ENCODE results near the gene MTHFD1L. TPM values are rescaled to one million over a fixed set of nuclear protein-coding genes. Genes with fewer than 3 reads are reported as not detected.

Gene MTHFD1L
- total RNA-seq, 1 donor from 2014 or later = 107 TPM

- Histone ChIP-seq H3K9me3 (ENCODE audit: insufficient read depth, low read depth, low read length) (no peaks in the 10 kb centered on the region), H3K27me3 (ENCODE audit: insufficient read depth, low read length) (no peaks in the 10 kb centered on the region), H3K4me2 (ENCODE audit: low read length) (peak overlapping the region; percentile 22), H3K4me1 (ENCODE audit: insufficient read depth, low read length) (peaks cover 35% of the 10 kb centered on the region), H4K20me1 (ENCODE audit: insufficient read depth, low read length) (no peaks in the 10 kb centered on the region), H3K36me3 (ENCODE audit: insufficient read depth, low read length) (no peaks in the 10 kb centered on the region), H3K9ac (ENCODE audit: low read length) (no peak overlapping the region), H3K27ac (ENCODE audit: low read depth, low read length) (no peak overlapping the region), H3K79me2 (ENCODE audit: insufficient read depth, low read length) (no peaks in the 10 kb centered on the region), H2AFZ (ENCODE audit: low read depth, low read length) (no peak overlapping the region), H3K4me3 (ENCODE audit: insufficient read depth, low read depth, low read length) (no peak overlapping the region)
- no peak overlapping the region for H3K4me3 Mint-ChIP-seq (ENCODE audit: unreplicated experiment)
- H3K36me3 Mint-ChIP-seq (ENCODE audit: low read depth, unreplicated experiment) = peaks cover 23% of the 10 kb centered on the region
- DNase-seq (ENCODE audit: low read depth) = no peak
- no peaks in the 10 kb centered on the region for H3K27me3 Mint-ChIP-seq (ENCODE audit: low read depth, unreplicated experiment)
- H3K4me1 Mint-ChIP-seq (ENCODE audit: low read depth, unreplicated experiment) = peaks cover 26% of the 10 kb centered on the region
- no peaks in the 10 kb centered on the region for H3K9me3 Mint-ChIP-seq (ENCODE audit: unreplicated experiment)
- H3K27ac Mint-ChIP-seq (ENCODE audit: unreplicated experiment) = peak overlapping the region; percentile 3
- FAIRE-seq = no peak
- no peak for TF ChIP-seq EZH2 (IDR thresholded peaks at IDR 0.05; ENCODE audit: insufficient read depth, low read length)
- TF ChIP-seq, protein P1, sequence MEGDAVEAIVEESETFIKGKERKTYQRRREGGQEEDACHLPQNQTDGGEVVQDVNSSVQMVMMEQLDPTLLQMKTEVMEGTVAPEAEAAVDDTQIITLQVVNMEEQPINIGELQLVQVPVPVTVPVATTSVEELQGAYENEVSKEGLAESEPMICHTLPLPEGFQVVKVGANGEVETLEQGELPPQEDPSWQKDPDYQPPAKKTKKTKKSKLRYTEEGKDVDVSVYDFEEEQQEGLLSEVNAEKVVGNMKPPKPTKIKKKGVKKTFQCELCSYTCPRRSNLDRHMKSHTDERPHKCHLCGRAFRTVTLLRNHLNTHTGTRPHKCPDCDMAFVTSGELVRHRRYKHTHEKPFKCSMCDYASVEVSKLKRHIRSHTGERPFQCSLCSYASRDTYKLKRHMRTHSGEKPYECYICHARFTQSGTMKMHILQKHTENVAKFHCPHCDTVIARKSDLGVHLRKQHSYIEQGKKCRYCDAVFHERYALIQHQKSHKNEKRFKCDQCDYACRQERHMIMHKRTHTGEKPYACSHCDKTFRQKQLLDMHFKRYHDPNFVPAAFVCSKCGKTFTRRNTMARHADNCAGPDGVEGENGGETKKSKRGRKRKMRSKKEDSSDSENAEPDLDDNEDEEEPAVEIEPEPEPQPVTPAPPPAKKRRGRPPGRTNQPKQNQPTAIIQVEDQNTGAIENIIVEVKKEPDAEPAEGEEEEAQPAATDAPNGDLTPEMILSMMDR (IDR thresholded peaks at IDR 0.05; ENCODE audit: insufficient read depth, low read depth, low read length) = no peak
These were observed 157.0 kb downstream of the MTHFD1L start for GRCh38 chr6:151022492-151022891.

DNA sequence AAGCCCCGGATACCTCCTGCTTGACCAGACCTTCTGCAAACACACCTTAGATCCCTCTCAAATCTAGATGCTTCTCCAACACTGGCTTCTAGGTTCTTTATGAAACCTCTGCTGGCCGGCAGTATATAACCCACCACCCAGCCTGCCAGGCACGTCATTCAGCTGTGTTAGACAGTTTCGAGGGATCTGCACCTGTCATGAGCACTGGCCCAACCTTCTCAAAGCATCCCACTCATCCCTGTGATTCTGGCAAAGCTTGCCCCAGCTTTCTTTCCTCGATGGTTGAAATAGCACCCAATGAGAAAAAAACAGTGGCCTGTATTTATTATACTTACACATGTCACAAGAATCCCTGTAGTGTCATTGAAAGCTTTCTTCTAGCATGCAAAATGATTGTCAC is 157.8 kb downstream of the MTHFD1L start:
- Histone ChIP-seq H2AFZ (ENCODE audit: low read depth, low read length) (no peak overlapping the region), H3K79me2 (ENCODE audit: insufficient read depth, low read length) (no peaks in the 10 kb centered on the region), H3K9ac (ENCODE audit: low read length) (no peak overlapping the region), H3K27ac (ENCODE audit: low read depth, low read length) (no peak overlapping the region), H3K27me3 (ENCODE audit: insufficient read depth, low read length) (no peaks in the 10 kb centered on the region), H3K36me3 (ENCODE audit: insufficient read depth, low read length) (no peaks in the 10 kb centered on the region), H3K4me2 (ENCODE audit: low read length) (no peak overlapping the region), H4K20me1 (ENCODE audit: insufficient read depth, low read length) (no peaks in the 10 kb centered on the region), H3K4me3 (ENCODE audit: insufficient read depth, low read depth, low read length) (no peak overlapping the region), H3K4me1 (ENCODE audit: insufficient read depth, low read length) (peaks cover 28% of the 10 kb centered on the region), H3K9me3 (ENCODE audit: insufficient read depth, low read depth, low read length) (peaks cover 4% of the 10 kb centered on the region)
- peaks cover 2% of the 10 kb centered on the region for H3K9me3 Mint-ChIP-seq (ENCODE audit: unreplicated experiment)
- DNase-seq (ENCODE audit: low read depth) (no peak), FAIRE-seq (no peak)
- H3K36me3 Mint-ChIP-seq (ENCODE audit: low read depth, unreplicated experiment) = peaks cover 31% of the 10 kb centered on the region
- H3K27ac Mint-ChIP-seq (ENCODE audit: unreplicated experiment) = no peak overlapping the region
- H3K4me1 Mint-ChIP-seq (ENCODE audit: low read depth, unreplicated experiment) = peaks cover 26% of the 10 kb centered on the region
- H3K27me3 Mint-ChIP-seq (ENCODE audit: low read depth, unreplicated experiment) = no peaks in the 10 kb centered on the region
- H3K4me3 Mint-ChIP-seq (ENCODE audit: unreplicated experiment) = no peak overlapping the region
- TF ChIP-seq, protein P1 (IDR thresholded peaks at IDR 0.05; ENCODE audit: insufficient read depth, low read depth, low read length) = no peak
- no peak for TF ChIP-seq EZH2 (IDR thresholded peaks at IDR 0.05; ENCODE audit: insufficient read depth, low read length)

- H3K27ac ChIP-seq (ENCODE audit: low read depth, low read length) = no peak overlapping the region
- peaks cover 3% of the 10 kb centered on the region for H3K9me3 Mint-ChIP-seq (ENCODE audit: unreplicated experiment)
- peaks cover 26% of the 10 kb centered on the region for H3K4me1 Mint-ChIP-seq (ENCODE audit: low read depth, unreplicated experiment)
- FAIRE-seq (no peak), DNase-seq (ENCODE audit: low read depth) (no peak)
- H2AFZ ChIP-seq (ENCODE audit: low read depth, low read length) = no peak overlapping the region
- H3K9ac ChIP-seq (ENCODE audit: low read length) = no peak overlapping the region
- no peak overlapping the region for H3K4me2 ChIP-seq (ENCODE audit: low read length)
- H3K27me3 Mint-ChIP-seq (ENCODE audit: low read depth, unreplicated experiment) = no peaks in the 10 kb centered on the region
- H3K4me3 Mint-ChIP-seq (ENCODE audit: unreplicated experiment) = no peak overlapping the region
- H4K20me1 ChIP-seq (ENCODE audit: insufficient read depth, low read length) = no peaks in the 10 kb centered on the region
- H3K4me3 ChIP-seq (ENCODE audit: insufficient read depth, low read depth, low read length) = no peak overlapping the region
- peaks cover 34% of the 10 kb centered on the region for H3K36me3 Mint-ChIP-seq (ENCODE audit: low read depth, unreplicated experiment)
- H3K79me2 ChIP-seq (ENCODE audit: insufficient read depth, low read length) = no peaks in the 10 kb centered on the region
- no peaks in the 10 kb centered on the region for H3K27me3 ChIP-seq (ENCODE audit: insufficient read depth, low read length)
- no peak for TF ChIP-seq EZH2 (IDR thresholded peaks at IDR 0.05; ENCODE audit: insufficient read depth, low read length)
- TF ChIP-seq, protein P1 (IDR thresholded peaks at IDR 0.05; ENCODE audit: insufficient read depth, low read depth, low read length) = no peak
- H3K27ac Mint-ChIP-seq (ENCODE audit: unreplicated experiment) = no peak overlapping the region
- no peaks in the 10 kb centered on the region for H3K36me3 ChIP-seq (ENCODE audit: insufficient read depth, low read length)
- H3K4me1 ChIP-seq (ENCODE audit: insufficient read depth, low read length) = peaks cover 20% of the 10 kb centered on the region
- H3K9me3 ChIP-seq (ENCODE audit: insufficient read depth, low read depth, low read length) = peaks cover 4% of the 10 kb centered on the region
These were observed 159.1 kb downstream of the MTHFD1L start for GRCh38 chr6:151024597-151024996.

All from astrocyte (in vitro differentiated cells and primary cell).